ENCODE measurements around the gene OPHN1.

Gene OPHN1

DNA sequence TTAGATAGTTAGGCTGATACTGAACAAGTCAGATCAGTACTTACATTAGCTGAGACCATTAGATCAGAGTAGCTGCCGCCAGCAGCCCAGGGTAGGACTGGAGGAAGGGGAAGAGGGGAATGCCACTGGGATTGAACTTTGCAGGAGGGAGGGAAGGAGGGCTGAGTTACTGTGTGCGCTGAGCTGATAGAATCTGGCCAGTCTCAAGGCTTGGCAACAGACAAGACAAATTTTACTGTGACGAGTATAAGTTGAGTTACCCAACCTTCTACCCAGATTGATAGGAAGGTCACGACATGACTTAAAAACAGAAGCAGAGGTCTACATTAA, 372.1 kb downstream of the OPHN1 start:
- no peak for DNase-seq (ENCODE audit: low spot score)

- no peak for DNase-seq (ENCODE audit: low spot score)
Observed at GRCh38 chrX:68060506-68061205, 372.6 kb downstream of the OPHN1 start.

GRCh38 chrX:68059469-68059868, 373.8 kb downstream of the OPHN1 start:
- no peak for DNase-seq (ENCODE audit: low spot score)

DNA sequence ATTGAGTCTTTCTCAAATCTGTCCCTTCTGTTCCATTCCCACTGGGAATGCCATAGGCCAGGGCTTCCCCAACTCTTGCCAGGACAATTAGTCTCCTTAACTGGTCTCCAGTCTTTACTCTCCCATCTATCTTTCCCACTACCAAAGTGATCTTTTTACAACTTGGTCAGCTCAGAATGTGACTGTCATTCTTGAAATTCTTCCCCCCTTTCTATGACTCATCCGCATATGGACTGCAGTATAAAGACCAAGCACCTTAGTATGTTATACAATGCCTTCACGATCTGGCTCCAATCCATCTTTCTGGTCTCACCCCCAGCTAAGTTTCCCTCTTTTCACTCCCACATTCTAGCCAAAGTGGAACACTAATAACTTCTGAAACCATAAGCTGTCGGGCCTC, 383.8 kb downstream of the OPHN1 start:
- DNase-seq (ENCODE audit: low spot score), result no peak

GRCh38 chrX:68048774-68049173, 384.5 kb downstream of the OPHN1 start:
- no peak for DNase-seq (ENCODE audit: low spot score)

GRCh38 chrX:68045008-68045577, 388.2 kb downstream of the OPHN1 start:
- no peak for DNase-seq (ENCODE audit: low spot score)

DNA sequence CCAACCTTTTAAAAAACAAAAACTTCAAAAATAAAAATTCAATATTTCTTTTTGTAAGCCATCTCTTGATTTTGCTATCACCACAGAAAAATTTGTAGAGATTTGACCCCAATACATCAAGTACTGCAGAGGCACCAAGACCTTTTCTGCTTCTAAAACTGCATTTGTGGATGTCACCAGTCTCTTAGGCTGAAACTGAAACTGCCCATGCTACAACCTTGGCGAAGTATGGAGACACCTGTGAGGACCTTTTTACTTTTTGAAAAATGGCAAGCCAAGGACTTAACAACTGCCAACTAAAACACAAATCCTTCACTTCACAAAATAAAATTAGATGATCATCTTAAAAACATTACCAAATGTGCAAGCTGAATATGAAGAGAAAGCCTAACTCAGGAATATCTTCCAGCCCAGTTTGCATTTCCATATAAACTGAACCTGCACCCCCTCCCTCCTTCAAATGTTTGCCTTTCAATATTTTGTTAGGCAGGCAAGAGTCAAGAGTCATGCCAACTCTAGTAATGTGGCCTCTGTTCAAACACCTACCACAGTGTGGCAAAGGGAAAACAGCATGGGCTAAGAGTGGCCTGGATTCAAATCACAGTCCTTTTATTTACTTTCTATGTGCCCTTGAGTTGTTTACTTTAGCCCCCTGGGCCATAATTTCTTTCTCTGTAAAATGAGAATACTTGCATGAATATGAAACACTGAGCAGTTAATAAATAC, 389.4 kb downstream of the OPHN1 start:
- no peak for DNase-seq (ENCODE audit: low spot score)

DNA sequence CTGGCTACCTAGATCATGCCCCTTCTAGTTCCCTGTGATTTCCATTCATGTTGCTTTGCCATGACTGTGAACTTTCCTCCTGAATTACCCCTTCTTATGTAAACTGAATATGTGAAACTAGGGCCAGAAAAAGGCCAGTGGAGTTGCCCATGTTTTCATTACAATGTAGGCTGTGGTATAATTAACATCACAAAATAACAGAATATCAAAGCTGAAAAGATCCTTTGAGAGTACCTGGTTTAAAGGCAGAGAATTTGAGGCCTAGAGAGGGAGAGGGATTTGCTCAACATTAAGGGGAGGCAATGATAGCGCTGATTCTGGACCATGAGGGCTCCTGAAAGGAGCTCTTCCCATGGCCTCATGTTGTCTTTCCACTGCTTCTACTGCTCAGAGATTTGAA, 392.2 kb downstream of the OPHN1 start:
- no peak for DNase-seq (ENCODE audit: low spot score)

GRCh38 chrX:68018248-68019203, 414.8 kb downstream of the OPHN1 start:
- DNase-seq (ENCODE audit: low spot score), result peak; percentile 5

DNA sequence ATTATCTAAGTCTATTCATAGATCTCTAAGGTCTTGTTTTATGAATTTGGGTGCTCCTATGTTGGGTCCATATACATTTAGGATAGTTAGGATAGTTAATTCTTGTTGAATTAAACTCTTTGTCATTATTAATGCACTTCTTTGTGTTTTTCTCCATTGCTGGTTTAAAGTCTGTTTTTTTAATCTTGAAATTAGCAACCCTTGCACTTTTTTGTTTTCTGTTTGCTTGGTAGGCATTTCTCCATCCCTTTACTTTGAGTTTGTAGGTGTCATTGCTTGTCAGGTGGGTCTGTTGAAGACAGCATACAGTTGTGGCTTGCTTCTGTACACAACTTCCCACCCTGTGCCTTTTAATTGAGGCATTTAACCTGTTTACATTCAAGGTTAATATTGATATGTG, 434.8 kb downstream of the OPHN1 start:
- no peak for DNase-seq (ENCODE audit: low spot score)
